ENCODE data around the gene BMP3. TPM values are rescaled to one million over a fixed set of nuclear protein-coding genes. Genes with fewer than 3 reads are reported as not detected.

Gene BMP3
- total RNA-seq, 1 donor from 2014 or later, result 18.2 TPM

DNA sequence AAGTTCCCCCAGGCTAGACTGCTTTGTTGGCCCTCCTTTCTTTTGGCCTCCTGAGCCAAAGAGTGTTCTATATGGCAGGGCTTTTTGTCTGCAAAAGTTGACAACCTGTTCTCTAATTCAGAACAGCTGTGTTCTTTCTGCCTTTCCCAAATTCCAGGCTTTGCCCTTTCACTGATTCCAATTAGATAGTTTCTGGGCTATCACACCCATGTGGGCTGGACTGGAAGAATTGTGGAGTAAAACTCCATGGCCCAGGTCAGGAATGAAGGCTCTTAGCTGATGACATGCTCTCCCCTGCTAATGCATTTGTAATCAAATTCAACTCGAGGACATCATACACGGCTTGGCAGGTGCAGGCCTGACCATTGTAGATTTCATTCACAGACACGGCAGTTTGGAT, 19.4 kb downstream of the BMP3 start:
- H3K27ac ChIP-seq, result no peak overlapping the region
- TF ChIP-seq, protein P1, sequence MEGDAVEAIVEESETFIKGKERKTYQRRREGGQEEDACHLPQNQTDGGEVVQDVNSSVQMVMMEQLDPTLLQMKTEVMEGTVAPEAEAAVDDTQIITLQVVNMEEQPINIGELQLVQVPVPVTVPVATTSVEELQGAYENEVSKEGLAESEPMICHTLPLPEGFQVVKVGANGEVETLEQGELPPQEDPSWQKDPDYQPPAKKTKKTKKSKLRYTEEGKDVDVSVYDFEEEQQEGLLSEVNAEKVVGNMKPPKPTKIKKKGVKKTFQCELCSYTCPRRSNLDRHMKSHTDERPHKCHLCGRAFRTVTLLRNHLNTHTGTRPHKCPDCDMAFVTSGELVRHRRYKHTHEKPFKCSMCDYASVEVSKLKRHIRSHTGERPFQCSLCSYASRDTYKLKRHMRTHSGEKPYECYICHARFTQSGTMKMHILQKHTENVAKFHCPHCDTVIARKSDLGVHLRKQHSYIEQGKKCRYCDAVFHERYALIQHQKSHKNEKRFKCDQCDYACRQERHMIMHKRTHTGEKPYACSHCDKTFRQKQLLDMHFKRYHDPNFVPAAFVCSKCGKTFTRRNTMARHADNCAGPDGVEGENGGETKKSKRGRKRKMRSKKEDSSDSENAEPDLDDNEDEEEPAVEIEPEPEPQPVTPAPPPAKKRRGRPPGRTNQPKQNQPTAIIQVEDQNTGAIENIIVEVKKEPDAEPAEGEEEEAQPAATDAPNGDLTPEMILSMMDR (IDR thresholded peaks at IDR 0.05), result no peak
- H3K27me3 ChIP-seq (ENCODE audit: low read depth), result no peaks in the 10 kb centered on the region
- DNase-seq, result no peak
- intact Hi-C loops (cut with DNase I), result loop anchor here (10.0 kb wide), 1 partner anchor 685 kb away; no protein-coding TSS in a partner anchor
- no peak overlapping the region for H3K4me3 ChIP-seq
- H3K9me3 ChIP-seq, result no peaks in the 10 kb centered on the region
- no peak for ATAC-seq
- H3K4me1 ChIP-seq, result no peaks in the 10 kb centered on the region
- H3K36me3 ChIP-seq, result no peaks in the 10 kb centered on the region

DNA sequence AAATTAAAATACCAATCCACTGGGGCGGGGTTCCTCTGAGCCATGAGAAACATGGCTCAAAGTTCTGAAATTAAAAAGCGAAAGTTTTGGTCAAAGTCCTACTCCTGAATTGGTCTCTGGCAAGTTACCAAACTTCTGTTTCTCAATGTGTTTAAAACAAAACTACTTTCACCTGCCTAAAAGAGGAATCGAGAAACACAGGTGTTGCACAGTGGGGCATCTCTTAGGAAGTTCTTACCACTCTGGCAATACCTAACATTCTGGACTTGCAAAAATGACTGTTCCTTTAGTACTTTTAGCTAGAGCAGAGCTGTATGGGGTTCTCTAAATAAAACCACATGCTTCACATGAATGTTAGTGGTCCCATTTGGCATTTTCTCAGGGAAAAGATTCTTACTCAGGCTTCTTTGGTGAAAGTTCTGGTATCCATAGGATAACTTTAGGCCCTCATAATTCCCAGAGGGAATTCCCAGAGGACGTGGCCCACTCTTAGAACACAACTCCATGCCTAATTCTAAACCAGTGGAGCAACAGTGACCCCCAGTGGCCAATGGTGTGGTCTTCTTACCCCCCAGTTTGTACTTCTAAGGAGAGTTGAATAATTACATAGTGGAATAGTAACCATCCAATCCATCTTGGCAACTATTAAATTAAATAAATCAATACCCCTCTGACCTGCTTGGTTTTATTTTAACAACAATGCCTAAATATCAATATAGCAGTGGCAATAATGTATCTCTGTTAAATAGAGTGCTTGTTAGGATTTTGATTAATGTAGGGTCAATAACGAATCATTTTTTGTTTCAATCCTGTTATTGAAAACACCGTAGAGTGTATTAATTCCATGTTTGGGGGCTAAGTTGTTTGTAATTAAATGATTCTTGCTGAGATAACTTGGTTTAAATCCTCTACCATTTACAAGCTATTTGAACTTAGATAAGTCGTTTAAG, 21.9 kb downstream of the BMP3 start:
- no peaks in the 10 kb centered on the region for H3K4me1 ChIP-seq
- ATAC-seq (peak; percentile 72 to 85), DNase-seq (peak; percentile 63)
- H3K27me3 ChIP-seq (ENCODE audit: low read depth), result no peaks in the 10 kb centered on the region
- TF ChIP-seq, protein P1 (IDR thresholded peaks at IDR 0.05), result peak; percentile 58
- H3K27ac ChIP-seq, result no peak overlapping the region
- H3K4me3 ChIP-seq, result no peak overlapping the region
- H3K9me3 ChIP-seq, result no peaks in the 10 kb centered on the region
- intact Hi-C loops (cut with DNase I), result loop anchor here (10.0 kb wide), 1 partner anchor 688 kb away; no protein-coding TSS in a partner anchor
- H3K36me3 ChIP-seq, result no peaks in the 10 kb centered on the region

DNA sequence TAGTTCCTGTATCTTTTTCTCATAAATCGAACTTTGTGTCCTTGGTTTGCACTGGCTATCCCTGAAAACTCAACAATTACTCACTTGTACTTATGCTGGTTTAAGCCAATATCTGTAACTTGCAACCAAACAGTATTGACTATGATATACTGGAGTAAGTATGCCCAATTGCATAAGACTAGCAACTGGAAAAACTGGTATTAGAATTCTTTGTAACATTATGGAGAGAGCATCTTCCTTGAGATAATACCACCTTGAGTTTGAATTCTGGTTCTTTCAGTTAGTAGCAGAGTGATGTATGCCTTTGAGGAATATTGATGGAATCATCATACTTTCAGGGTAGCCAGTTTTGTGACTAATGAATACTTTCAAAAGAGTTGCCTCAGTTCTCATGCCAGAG, 28.1 kb downstream of the BMP3 start:
- DNase-seq, result no peak

DNA sequence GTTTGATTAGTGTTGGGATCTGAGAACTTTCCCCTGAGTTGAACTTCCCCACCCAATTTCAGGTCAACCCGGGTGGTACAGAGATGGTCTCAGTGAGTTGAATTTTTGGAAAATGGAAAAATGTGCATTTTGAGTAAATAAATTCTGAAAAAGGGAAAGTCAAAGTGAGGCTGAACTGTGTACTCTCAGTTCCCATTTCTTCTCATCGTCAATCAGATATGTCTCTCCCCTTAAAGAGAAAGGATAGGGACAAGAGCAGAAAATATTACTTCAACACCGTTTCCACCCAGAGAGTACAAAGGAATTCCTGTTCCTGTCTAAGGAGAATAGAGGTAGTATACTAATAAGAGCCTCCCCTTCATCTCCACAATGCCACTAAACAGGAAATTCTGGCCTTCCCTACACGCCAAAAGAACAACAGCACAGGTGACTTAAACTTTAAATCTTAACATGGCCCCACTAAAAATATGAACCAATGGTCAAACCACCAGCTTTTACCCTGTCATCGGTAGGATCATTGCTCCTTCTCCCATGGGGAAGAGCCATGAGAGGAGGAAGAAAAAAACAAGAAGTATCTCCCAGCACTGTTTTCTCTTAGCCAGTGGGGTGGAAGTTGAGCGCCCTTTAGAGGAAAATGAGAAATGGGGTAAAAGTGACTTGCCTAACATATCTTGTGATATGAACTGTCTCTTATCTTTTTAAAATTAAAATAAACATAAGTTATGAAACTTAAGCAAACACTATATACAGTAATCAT, 30.3 kb downstream of the BMP3 start:
- Histone ChIP-seq H3K4me1 (no peaks in the 10 kb centered on the region), H3K36me3 (no peaks in the 10 kb centered on the region), H3K27ac (no peak overlapping the region), H3K4me3 (no peak overlapping the region), H3K27me3 (ENCODE audit: low read depth) (no peaks in the 10 kb centered on the region), H3K9me3 (no peaks in the 10 kb centered on the region)
- TF ChIP-seq, protein P1 (IDR thresholded peaks at IDR 0.05), result no peak
- intact Hi-C loops (cut with DNase I), result no loop called here
- peak; percentile 54 to 62 for ATAC-seq
- no peak for DNase-seq

More for the DNA sequence above, 28.1 kb downstream of the BMP3 start:
- TF ChIP-seq, protein P1 (IDR thresholded peaks at IDR 0.05), result no peak
- no peak for ATAC-seq
- Histone ChIP-seq H3K36me3 (no peaks in the 10 kb centered on the region), H3K9me3 (no peaks in the 10 kb centered on the region), H3K27me3 (ENCODE audit: low read depth) (no peaks in the 10 kb centered on the region), H3K4me1 (no peaks in the 10 kb centered on the region), H3K27ac (no peak overlapping the region), H3K4me3 (no peak overlapping the region)
- intact Hi-C loops (cut with DNase I), result loop anchor here (10.0 kb wide), 1 partner anchor 694 kb away; no protein-coding TSS in a partner anchor

DNA sequence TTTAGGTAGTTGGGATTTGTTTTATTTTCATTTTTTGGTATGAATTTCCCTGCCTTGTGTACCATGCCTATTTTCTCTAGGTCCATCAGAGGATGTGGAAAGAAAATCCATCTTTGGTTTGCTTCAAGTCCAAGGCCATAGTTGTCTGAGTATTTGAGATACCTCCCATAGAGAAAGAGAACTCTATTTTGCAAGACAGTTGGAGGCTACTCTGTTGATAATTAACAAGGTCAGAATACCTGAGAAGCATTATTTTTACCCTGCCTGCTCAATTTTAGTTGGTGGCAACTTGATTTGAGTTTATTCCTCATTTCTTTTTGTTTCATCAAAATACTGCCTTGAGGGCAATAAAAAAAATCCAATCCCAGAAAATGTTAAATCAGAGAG, 30.8 kb downstream of the BMP3 start:
- intact Hi-C loops (cut with DNase I), result no loop called here
- ATAC-seq, result no peak
- Histone ChIP-seq H3K27me3 (ENCODE audit: low read depth) (no peaks in the 10 kb centered on the region), H3K36me3 (no peaks in the 10 kb centered on the region), H3K4me1 (no peaks in the 10 kb centered on the region), H3K4me3 (no peak overlapping the region), H3K9me3 (no peaks in the 10 kb centered on the region), H3K27ac (no peak overlapping the region)
- TF ChIP-seq, protein P1 (IDR thresholded peaks at IDR 0.05), result no peak
- DNase-seq, result no peak

All from lower lobe of right lung (tissue), 2 donors.